Esophagus (tissue), 2 donors: Measurements from ENCODE around the gene TIAM1. TPM values are rescaled to one million over a fixed set of nuclear protein-coding genes. Genes with fewer than 3 reads are reported as not detected.
A peak's percentile ranks its signal among the peaks of the same experiment; 100 is the strongest.

ENCODE experiments used
- H3K27ac ChIP-seq, 2 donors: one replicate each; pipeline ENCODE4 v1.5.1; 2013; ENCODE audit warnings: low read depth in 2 of 2, mild to moderate bottlenecking in 2 of 2, inconsistent platforms in 1 of 2, low read length in 1 of 2, moderate library complexity in 1 of 2
- H3K27me3 ChIP-seq, 2 donors: one replicate each; pipeline ENCODE4 v1.6.1; 2013; ENCODE audit warnings: low read length in 2 of 2, control low read depth in 1 of 2, mild to moderate bottlenecking in 1 of 2; ENCODE audit not compliant: insufficient read depth in 2 of 2, control insufficient read depth in 1 of 2
- H3K36me3 ChIP-seq, 2 donors: one replicate each; pipeline ENCODE4 v1.6.1; 2013; ENCODE audit warnings: low read length in 1 of 2; ENCODE audit not compliant: control insufficient read depth in 2 of 2, insufficient read depth in 2 of 2
- H3K4me1 ChIP-seq, 2 donors: one replicate each; pipeline ENCODE4 v1.6.1; 2013; ENCODE audit warnings: low read length in 1 of 2; ENCODE audit not compliant: control insufficient read depth in 2 of 2, insufficient read depth in 2 of 2
- H3K4me3 ChIP-seq, 2 donors: one replicate each; pipeline ENCODE4 v1.5.1; 2013; ENCODE audit warnings: low read length in 2 of 2, mild to moderate bottlenecking in 2 of 2, low read depth in 1 of 2, moderate library complexity in 1 of 2
- H3K9me3 ChIP-seq, 2 donors: one replicate each; pipeline ENCODE4 v1.6.1; 2013; ENCODE audit warnings: mild to moderate bottlenecking in 2 of 2, low read depth in 1 of 2, low read length in 1 of 2, moderate library complexity in 1 of 2; ENCODE audit not compliant: control insufficient read depth in 2 of 2, insufficient read depth in 1 of 2
- WGBS, 2 donors: extraction: QIAGEN DNeasy Blood & Tissue Kit; methylation state at CpG; one replicate each; pipeline ENCODE4 v1.1.7; 2013; 5-methylcytosine and 5-hydroxymethylcytosine counted together
- polyA plus RNA-seq, 2 donors: library from polyadenylated mRNA; stranded (reverse); fragments of 200-250 nt; gene quantifications; one replicate each; pipeline ENCODE4 v1.2.3, GENCODE V29; 2013
- donor health status: healthy with polysubstance abuse.
- donor health status: Bipolar disorder and iron deficiency.

TIAM1 gene
- polyA plus RNA-seq, 2 donors = 19.5 to 24.3 TPM

- Histone ChIP-seq H3K4me3 (no peak overlapping the region), H3K9me3 (no peaks in the 10 kb centered on the region), H3K27ac (peak overlapping the region in 1 of 2 donors; percentile 63), H3K36me3 (no peaks in the 10 kb centered on the region), H3K4me1 (peaks cover 3 to 11% of the 10 kb centered on the region in 2 donors), H3K27me3 (no peaks in the 10 kb centered on the region)
- 68 to 74% methylated on average over 3 of the region's 3 CpGs for WGBS, 2 donors
These were observed 61.0 kb downstream of the TIAM1 start for GRCh38 chr21:31283025-31283424.

- no peaks in the 10 kb centered on the region for H3K27me3 ChIP-seq
- 66 to 67% methylated on average over 9 of the region's 9 CpGs for WGBS, 2 donors
- H3K36me3 ChIP-seq = no peaks in the 10 kb centered on the region
- H3K9me3 ChIP-seq = no peaks in the 10 kb centered on the region
- H3K4me1 ChIP-seq = peaks cover 3 to 11% of the 10 kb centered on the region in 2 donors
- H3K27ac ChIP-seq = peak overlapping the region in 1 of 2 donors; percentile 29
- no peak overlapping the region for H3K4me3 ChIP-seq
These were observed 61.9 kb downstream of the TIAM1 start for GRCh38 chr21:31282095-31282709.

- no peak overlapping the region for H3K4me3 ChIP-seq
- 96 to 100% methylated on average over 1 of the region's 1 CpG for WGBS, 2 donors
- H3K4me1 ChIP-seq = peaks cover 3 to 11% of the 10 kb centered on the region in 2 donors
- no peaks in the 10 kb centered on the region for H3K9me3 ChIP-seq
- no peak overlapping the region for H3K27ac ChIP-seq
- no peaks in the 10 kb centered on the region for H3K27me3 ChIP-seq
- no peaks in the 10 kb centered on the region for H3K36me3 ChIP-seq
These were observed 62.5 kb downstream of the TIAM1 start for GRCh38 chr21:31281561-31281960.

GRCh38 chr21:31279986-31280385 is 64.1 kb downstream of the TIAM1 start:
- H3K4me1 ChIP-seq = peaks cover 2 to 8% of the 10 kb centered on the region in 2 donors
- no peak overlapping the region for H3K4me3 ChIP-seq
- no peaks in the 10 kb centered on the region for H3K27me3 ChIP-seq
- H3K27ac ChIP-seq = no peak overlapping the region
- no peaks in the 10 kb centered on the region for H3K36me3 ChIP-seq
- no peaks in the 10 kb centered on the region for H3K9me3 ChIP-seq
- WGBS, 2 donors = 84 to 85% methylated on average over 9 of the region's 9 CpGs

DNA sequence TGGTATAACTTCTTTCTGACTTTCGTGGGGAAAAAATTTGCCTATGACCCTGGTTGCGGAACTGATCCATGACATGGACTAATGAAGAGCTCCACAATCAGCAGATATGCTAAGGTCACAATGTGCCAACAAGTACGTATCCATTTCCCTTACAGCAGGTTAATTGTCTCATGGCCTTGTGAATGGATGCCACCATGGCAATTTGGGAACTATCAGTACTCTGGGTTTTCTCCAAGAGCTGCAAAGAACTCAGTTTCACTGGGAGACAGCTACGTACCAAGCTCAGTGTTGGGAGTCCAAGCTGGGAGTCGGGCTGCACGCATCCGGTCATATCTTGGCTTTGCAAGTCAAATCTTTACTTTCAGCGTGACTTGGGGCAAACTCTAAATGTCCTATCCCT is 64.8 kb downstream of the TIAM1 start:
- Histone ChIP-seq H3K36me3 (no peaks in the 10 kb centered on the region), H3K27ac (no peak overlapping the region), H3K27me3 (no peaks in the 10 kb centered on the region), H3K4me1 (peaks cover 0 to 7% of the 10 kb centered on the region in 2 donors), H3K9me3 (no peaks in the 10 kb centered on the region), H3K4me3 (no peak overlapping the region)
- WGBS, 2 donors = 95 to 96% methylated on average over 8 of the region's 8 CpGs

DNA sequence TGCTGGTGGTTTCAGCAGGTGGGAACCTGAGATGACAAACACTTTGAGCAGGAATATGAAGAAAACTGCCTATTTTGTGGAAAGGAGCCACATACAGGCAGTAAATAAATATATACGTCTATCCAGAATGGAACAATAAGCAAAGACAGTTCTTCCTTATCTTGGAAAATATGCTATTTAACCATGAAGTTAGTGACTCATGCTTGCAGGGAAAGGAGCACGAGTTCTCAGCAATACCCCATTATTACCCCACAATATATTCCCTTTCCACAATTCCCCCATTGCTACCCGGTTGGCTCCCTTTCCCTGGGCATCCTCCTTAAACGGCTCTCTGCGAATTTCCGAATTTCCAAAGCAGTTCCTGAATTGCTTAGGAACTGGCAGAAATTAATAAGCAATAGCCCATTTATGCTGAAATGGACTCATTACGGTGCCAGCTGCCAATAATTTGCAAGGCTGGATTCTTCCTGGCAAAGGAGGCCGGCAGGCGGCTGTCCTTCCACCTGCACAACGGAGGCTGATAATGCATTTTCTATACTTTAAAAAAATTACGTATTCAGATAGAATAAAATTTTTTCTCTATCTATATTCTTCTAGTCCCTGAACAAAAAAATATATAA is 65.4 kb downstream of the TIAM1 start:
- H3K36me3 ChIP-seq = no peaks in the 10 kb centered on the region
- no peak overlapping the region for H3K27ac ChIP-seq
- no peaks in the 10 kb centered on the region for H3K9me3 ChIP-seq
- no peak overlapping the region for H3K4me3 ChIP-seq
- no peaks in the 10 kb centered on the region for H3K27me3 ChIP-seq
- 90 to 93% methylated on average over 11 of the region's 11 CpGs for WGBS, 2 donors
- H3K4me1 ChIP-seq = peaks cover 0 to 7% of the 10 kb centered on the region in 2 donors

GRCh38 chr21:31276663-31277062 is 67.4 kb downstream of the TIAM1 start:
- Histone ChIP-seq H3K36me3 (no peaks in the 10 kb centered on the region), H3K9me3 (no peaks in the 10 kb centered on the region), H3K27ac (no peak overlapping the region), H3K27me3 (no peaks in the 10 kb centered on the region), H3K4me1 (no peaks in the 10 kb centered on the region), H3K4me3 (no peak overlapping the region)
- WGBS, 2 donors = 88 to 92% methylated on average over 7 of the region's 7 CpGs

GRCh38 chr21:31275901-31276300 is 68.2 kb downstream of the TIAM1 start:
- Histone ChIP-seq H3K9me3 (no peaks in the 10 kb centered on the region), H3K27me3 (no peaks in the 10 kb centered on the region), H3K27ac (no peak overlapping the region), H3K36me3 (no peaks in the 10 kb centered on the region), H3K4me3 (no peak overlapping the region), H3K4me1 (no peaks in the 10 kb centered on the region)
- WGBS, 2 donors = 81 to 82% methylated on average over 6 of the region's 6 CpGs

DNA sequence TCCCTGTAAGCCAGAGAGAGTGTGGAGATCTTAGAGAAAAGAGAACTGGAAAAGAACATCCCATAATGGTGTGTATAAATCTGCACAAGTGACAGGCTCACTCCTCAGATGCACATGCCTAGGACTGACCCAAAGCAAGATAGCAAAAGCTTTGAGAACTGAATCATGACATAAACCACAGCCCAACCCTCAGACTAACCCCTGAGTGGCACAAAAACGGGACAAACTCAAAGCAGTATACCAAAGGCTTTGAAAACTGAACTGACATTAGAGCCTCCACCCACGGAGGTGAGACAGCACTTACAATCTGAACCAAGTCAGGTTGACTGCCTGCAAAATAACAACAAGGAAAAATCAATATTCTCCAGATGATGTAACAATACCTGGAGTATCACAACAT is 70.8 kb downstream of the TIAM1 start:
- Histone ChIP-seq H3K4me3 (no peak overlapping the region), H3K27me3 (no peaks in the 10 kb centered on the region), H3K9me3 (no peaks in the 10 kb centered on the region), H3K27ac (peak overlapping the region in 1 of 2 donors; percentile 10), H3K4me1 (no peaks in the 10 kb centered on the region), H3K36me3 (no peaks in the 10 kb centered on the region)
- 61 to 70% methylated on average over 2 of the region's 2 CpGs for WGBS, 2 donors

DNA sequence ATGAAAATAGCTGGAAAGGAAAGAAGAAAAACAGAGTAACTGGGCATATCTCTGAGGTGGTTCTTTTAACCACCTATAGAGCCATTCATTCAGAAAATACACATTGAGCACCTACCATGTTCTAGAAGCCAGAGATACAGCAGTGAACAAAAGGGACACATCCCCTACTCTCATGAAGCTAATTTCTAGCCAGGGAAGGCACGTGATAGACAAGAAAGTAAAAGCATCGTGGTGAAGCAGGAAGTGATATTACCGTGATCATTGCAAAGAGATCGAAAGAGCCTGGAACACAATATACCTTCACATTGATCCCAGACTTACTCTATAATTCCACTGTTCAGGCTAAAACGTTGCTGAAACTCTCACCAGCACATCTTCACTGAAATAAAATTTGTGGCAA is 76.0 kb downstream of the TIAM1 start:
- Histone ChIP-seq H3K4me3 (no peak overlapping the region), H3K36me3 (peaks cover 0 to 10% of the 10 kb centered on the region in 2 donors), H3K4me1 (no peaks in the 10 kb centered on the region), H3K27me3 (no peaks in the 10 kb centered on the region), H3K27ac (no peak overlapping the region), H3K9me3 (no peaks in the 10 kb centered on the region)
- WGBS, 2 donors = 58 to 76% methylated on average over 5 of the region's 5 CpGs
